H1 (cell line): Measurements from ENCODE around the gene LYPD6. TPM values are rescaled to one million over a fixed set of nuclear protein-coding genes. Genes with fewer than 3 reads are reported as not detected.

Experiments used
- CTCF ChIP-seq, 3 experiments: IDR thresholded peaks; 1 replicate in 2 of 3; 2 replicates in 1 of 3; pipeline versions ENCODE4 v1.5.1 to v1.6.1; 2011; ENCODE audit warnings: low read length in 3 of 3, mild to moderate bottlenecking in 3 of 3, inconsistent platforms in 2 of 3, low read depth in 1 of 3, moderate library complexity in 1 of 3; ENCODE audit not compliant: insufficient read depth in 1 of 3; ENCODE audit errors: control extremely low read depth in 1 of 3
- polyA plus RNA-seq, 7 experiments: library from polyadenylated mRNA; depleted of rRNA in 3 of 7; stranded (reverse) in 5 of 7; unstranded in 2 of 7; fragments of >200 nt in 5 of 7; fragments of 200-250 nt in 2 of 7; gene quantifications; 1 replicate in 5 of 7; 2 replicates in 1 of 7; 4 replicates in 1 of 7; pipeline versions ENCODE4 v1.2.1 to v1.2.3, GENCODE V29; 2011 to 2013; ENCODE audit warnings: missing spikeins in 2 of 7, mixed read lengths in 2 of 7
- total RNA-seq: library from RNA; stranded (reverse); fragmentation: NEBNext Ultra II Directional; extraction: Animal tissue kit (Norgen Biotek cat#: 25700); gene quantifications from 2 replicates; pipeline ENCODE4 v1.2.1, GENCODE V29; 2021

The LYPD6 gene
- total and polyA plus RNA-seq, 2 of the 8 experiments (the other 6 are each of a cell fraction or from before 2014, with no cell fraction given): 5.6 to 8.9 TPM

GRCh38 chr2:149465873-149466272 lies 135.5 kb downstream of the LYPD6 start (continued):
- TF ChIP-seq CTCF (IDR thresholded peaks at IDR 0.05; ENCODE audit: control extremely low read depth in 1 of 3, insufficient read depth in 1 of 3, low read depth in 1 of 3, low read length in 3 of 3): no peak
